BE2C (cell line): ENCODE measurements around the gene CCDC40.

Source experiments
- DNase-seq: peaks from one replicate; pipeline ENCODE4 v3.0.0-alpha.2; 2020
- H3K27me3 ChIP-seq: fragments of 250-450 bp; sonication (Bioruptor Pico); 2 replicates; pipeline ENCODE4 v1.5.1; 2020; ENCODE audit warnings: mild to moderate bottlenecking
- H3K36me3 ChIP-seq: fragments of 250-450 bp; sonication (Bioruptor Pico); 2 replicates; pipeline ENCODE4 v1.5.1; 2020; ENCODE audit warnings: mild to moderate bottlenecking
- H3K4me1 ChIP-seq: fragments of 250-450 bp; sonication (Bioruptor Pico); 2 replicates; pipeline ENCODE4 v1.5.1; 2020
- H3K4me3 ChIP-seq: 2 replicates; pipeline ENCODE4 v1.5.1; 2011; ENCODE audit warnings: low read depth, low read length
- H3K9me3 ChIP-seq: fragments of 250-450 bp; sonication (Bioruptor Pico); 2 replicates; pipeline ENCODE4 v1.5.1; 2020
- CTCF ChIP-seq: IDR thresholded peaks from 2 replicates; pipeline ENCODE4 v1.5.1; 2012; ENCODE audit warnings: mild to moderate bottlenecking, low read depth, low read length

CCDC40 gene

DNA sequence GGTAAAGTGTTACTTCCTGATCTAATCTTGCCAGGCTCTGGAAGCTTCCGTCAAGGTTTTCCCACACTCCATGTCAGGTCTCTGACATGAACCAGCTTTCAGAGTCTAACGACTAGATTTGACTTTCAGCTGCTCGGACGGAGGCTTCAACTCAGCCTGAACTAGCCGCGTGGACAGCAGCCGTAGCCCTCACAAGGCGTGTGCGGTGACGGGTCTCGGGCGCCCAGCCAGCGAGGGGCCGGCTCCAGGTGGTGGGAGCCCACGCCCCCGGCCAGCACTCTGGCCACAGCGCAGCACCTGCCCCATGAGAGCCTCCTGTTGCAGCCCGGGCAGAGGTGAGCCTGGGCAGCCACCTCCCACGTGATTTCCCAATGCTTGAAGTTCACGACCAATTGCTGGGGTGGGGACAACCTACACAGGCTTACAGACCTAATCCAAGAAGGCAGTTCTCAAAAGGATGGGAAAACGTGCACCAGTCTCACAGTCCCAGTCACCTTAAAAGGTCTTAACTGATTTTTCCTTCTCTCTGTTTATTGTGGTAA is 46.3 kb upstream of the CCDC40 start:
- H3K4me1 ChIP-seq, result peaks cover 56% of the 10 kb centered on the region
- no peaks in the 10 kb centered on the region for H3K27me3 ChIP-seq
- no peak for TF ChIP-seq CTCF
- DNase-seq, result no peak
- H3K36me3 ChIP-seq, result no peaks in the 10 kb centered on the region
- no peaks in the 10 kb centered on the region for H3K9me3 ChIP-seq
- H3K4me3 ChIP-seq, result no peak overlapping the region

DNA sequence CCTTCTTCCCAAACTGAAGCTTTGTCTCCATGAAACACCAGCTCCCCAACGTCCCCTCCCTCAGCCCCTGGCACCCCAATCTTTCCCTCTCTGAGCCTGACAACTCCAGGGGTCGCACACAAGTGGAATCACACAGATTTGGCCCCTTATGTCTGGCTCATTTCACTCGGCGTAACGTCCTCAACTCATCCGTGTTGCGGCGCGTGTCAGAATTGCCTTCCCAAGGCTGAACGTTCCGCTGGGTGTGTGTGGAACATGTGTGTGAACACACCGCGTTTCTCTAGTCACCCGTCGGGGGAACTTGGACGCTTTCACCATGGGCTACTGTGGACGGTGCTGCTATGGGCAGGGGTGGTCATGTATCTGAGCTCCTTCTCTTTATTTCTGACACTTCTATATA is 45.7 kb upstream of the CCDC40 start:
- TF ChIP-seq CTCF, result no peak
- H3K27me3 ChIP-seq, result no peaks in the 10 kb centered on the region
- no peak for DNase-seq
- no peak overlapping the region for H3K4me3 ChIP-seq
- peaks cover 52% of the 10 kb centered on the region for H3K4me1 ChIP-seq
- H3K36me3 ChIP-seq, result no peaks in the 10 kb centered on the region
- H3K9me3 ChIP-seq, result no peaks in the 10 kb centered on the region

- peak overlapping the region; percentile 62 for H3K4me3 ChIP-seq
- H3K9me3 ChIP-seq, result no peaks in the 10 kb centered on the region
- no peaks in the 10 kb centered on the region for H3K27me3 ChIP-seq
- TF ChIP-seq CTCF, result peak; percentile 60
- H3K4me1 ChIP-seq, result peaks cover 46% of the 10 kb centered on the region
- H3K36me3 ChIP-seq, result no peaks in the 10 kb centered on the region
- peak; percentile 93 for DNase-seq
These were observed 45.1 kb upstream of the CCDC40 start for GRCh38 chr17:79991140-79991923.

- no peaks in the 10 kb centered on the region for H3K9me3 ChIP-seq
- no peaks in the 10 kb centered on the region for H3K27me3 ChIP-seq
- H3K36me3 ChIP-seq, result no peaks in the 10 kb centered on the region
- H3K4me1 ChIP-seq, result peaks cover 40% of the 10 kb centered on the region
- peak overlapping the region; percentile 62 for H3K4me3 ChIP-seq
- TF ChIP-seq CTCF, result no peak
- peak; percentile 39 for DNase-seq
These were observed 44.4 kb upstream of the CCDC40 start for GRCh38 chr17:79991924-79992648.

- H3K4me1 ChIP-seq, result peaks cover 40% of the 10 kb centered on the region
- no peaks in the 10 kb centered on the region for H3K9me3 ChIP-seq
- no peaks in the 10 kb centered on the region for H3K27me3 ChIP-seq
- H3K36me3 ChIP-seq, result no peaks in the 10 kb centered on the region
- H3K4me3 ChIP-seq, result peak overlapping the region; percentile 62
- no peak for DNase-seq
- TF ChIP-seq CTCF, result no peak
These were observed 43.6 kb upstream of the CCDC40 start for GRCh38 chr17:79992649-79993389.
